Nephron (organoid): Measurements from ENCODE around the gene GNPTAB.
"Not testable (repeated sequence)": the region's sequence is repeated elsewhere in the genome, so short reads cannot be mapped to it uniquely, and the experiment has no call there.

ENCODE experiments used
- H3K27ac Mint-ChIP-seq, 3 experiments: 2 replicates each; pipeline ENCODE4 v1.8.0; 2020; ENCODE audit warnings: mixed read lengths in 3 of 3, mild to moderate bottlenecking in 2 of 3, moderate library complexity in 1 of 3
- H3K27me3 Mint-ChIP-seq: 2 replicates; pipeline ENCODE4 v1.8.0; 2021; ENCODE audit warnings: low read depth, mild to moderate bottlenecking, moderate library complexity, mixed read lengths
- H3K36me3 Mint-ChIP-seq: 2 replicates; pipeline ENCODE4 v1.8.0; 2020; ENCODE audit warnings: low read depth, mixed read lengths
- H3K4me1 Mint-ChIP-seq: 2 replicates; pipeline ENCODE4 v1.8.0; 2020; ENCODE audit warnings: mixed read lengths
- H3K4me3 Mint-ChIP-seq, 3 experiments: 2 replicates each; pipeline ENCODE4 v1.8.0; 2020; ENCODE audit warnings: mild to moderate bottlenecking in 3 of 3, mixed read lengths in 3 of 3, moderate library complexity in 2 of 3
- H3K9me3 Mint-ChIP-seq: 2 replicates; pipeline ENCODE4 v1.8.0; 2020; ENCODE audit warnings: mixed read lengths
- CTCF ChIP-seq, 3 experiments: fragments of 200-600 bp; sonication (generic); IDR thresholded peaks; one replicate each; pipeline ENCODE4 v1.5.0; 2021; ENCODE audit warnings: antibody characterized with exemption in 3 of 3; ENCODE audit not compliant: unreplicated experiment in 3 of 3

Gene GNPTAB

GRCh38 chr12:101859664-101860607, 29.2 kb upstream of the GNPTAB start:
- H3K4me1 Mint-ChIP-seq: peaks cover 13% of the 10 kb centered on the region
- no peaks in the 10 kb centered on the region for H3K36me3 Mint-ChIP-seq
- no peaks in the 10 kb centered on the region for H3K27me3 Mint-ChIP-seq
- H3K9me3 Mint-ChIP-seq: peaks cover 2% of the 10 kb centered on the region
- no peak overlapping the region for H3K4me3 Mint-ChIP-seq
- H3K27ac Mint-ChIP-seq: peak overlapping the region in 1 of 3 experiments; percentile 42
- no peak for TF ChIP-seq CTCF (IDR thresholded peaks at IDR 0.05; ENCODE audit: unreplicated experiment in 3 of 3)

- no peaks in the 10 kb centered on the region for H3K9me3 Mint-ChIP-seq
- H3K27ac Mint-ChIP-seq: no peak overlapping the region
- H3K4me1 Mint-ChIP-seq: peaks cover 15% of the 10 kb centered on the region
- no peak overlapping the region for H3K4me3 Mint-ChIP-seq
- TF ChIP-seq CTCF (IDR thresholded peaks at IDR 0.05; ENCODE audit: unreplicated experiment in 3 of 3): no peak
- no peaks in the 10 kb centered on the region for H3K27me3 Mint-ChIP-seq
- no peaks in the 10 kb centered on the region for H3K36me3 Mint-ChIP-seq
Observed at GRCh38 chr12:101858361-101858760, 27.6 kb upstream of the GNPTAB start.

DNA sequence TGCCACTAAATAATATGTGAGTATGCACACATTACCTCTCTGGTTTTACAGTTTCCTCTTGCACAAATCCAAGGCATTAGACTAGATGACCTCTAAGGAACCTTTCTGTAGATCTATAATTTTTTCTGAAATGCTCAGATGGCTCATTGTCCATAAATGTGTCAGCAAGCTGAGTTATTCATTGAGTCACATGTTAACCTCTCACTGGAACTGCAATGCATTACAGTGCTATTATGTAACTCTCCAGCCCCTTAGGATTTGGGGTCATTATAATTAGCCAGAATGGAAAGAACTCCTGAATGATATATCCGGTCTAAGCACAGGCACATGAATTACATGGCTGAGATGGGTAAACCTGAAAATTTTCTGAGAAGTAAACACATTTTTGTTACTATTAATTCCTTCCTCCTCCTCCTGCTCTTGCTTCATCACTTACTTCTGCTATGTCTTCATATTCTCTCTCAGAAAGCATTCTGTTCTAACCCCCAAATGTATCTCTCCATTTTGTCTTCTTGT, 26.3 kb upstream of the GNPTAB start:
- no peaks in the 10 kb centered on the region for H3K9me3 Mint-ChIP-seq
- TF ChIP-seq CTCF (IDR thresholded peaks at IDR 0.05; ENCODE audit: unreplicated experiment in 3 of 3): no peak
- H3K4me3 Mint-ChIP-seq: no peak overlapping the region
- no peak overlapping the region for H3K27ac Mint-ChIP-seq
- H3K4me1 Mint-ChIP-seq: peaks cover 15% of the 10 kb centered on the region
- no peaks in the 10 kb centered on the region for H3K36me3 Mint-ChIP-seq
- no peaks in the 10 kb centered on the region for H3K27me3 Mint-ChIP-seq

DNA sequence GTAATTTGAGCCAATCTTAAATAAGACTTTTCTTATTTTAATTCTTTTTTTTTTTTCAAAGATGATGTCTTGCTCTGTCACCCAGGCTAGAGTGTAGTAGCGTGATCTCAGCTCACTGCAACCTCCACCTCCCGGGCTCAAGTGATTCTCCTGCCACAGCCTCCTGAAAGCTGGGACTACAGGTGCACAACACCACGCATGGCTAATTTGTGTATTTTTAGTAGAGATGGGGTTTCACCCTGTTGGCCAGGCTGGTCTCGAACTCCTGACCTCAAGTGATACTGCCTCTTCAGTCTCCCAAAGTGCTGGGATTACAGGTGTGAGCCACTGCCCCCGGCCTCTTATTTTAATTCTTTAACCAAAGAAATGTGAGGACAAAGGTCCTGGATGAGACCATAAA, 25.9 kb upstream of the GNPTAB start:
- H3K9me3 Mint-ChIP-seq, H3K4me3 Mint-ChIP-seq: not testable (repeated sequence)

DNA sequence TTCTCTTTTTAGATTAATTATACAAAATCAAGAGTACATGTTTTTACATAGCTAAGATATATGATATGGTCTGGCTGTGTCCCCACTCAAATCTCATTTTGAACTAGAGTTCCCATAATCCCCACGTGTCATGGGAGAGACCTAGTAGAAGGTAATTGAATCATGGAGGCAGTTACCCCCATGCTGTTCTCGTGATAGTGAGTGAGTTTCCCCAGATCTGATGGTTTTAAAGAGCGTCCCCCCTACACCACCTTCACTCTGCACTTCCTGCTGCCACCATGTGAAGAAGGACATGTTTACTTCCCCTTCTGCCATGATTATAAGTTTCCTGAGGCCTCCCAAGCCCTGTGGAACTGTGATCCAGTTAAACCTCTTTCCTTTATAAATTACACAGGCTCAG, 25.2 kb upstream of the GNPTAB start:
- Mint-ChIP-seq H3K4me1 (peaks cover 15% of the 10 kb centered on the region), H3K4me3 (no peak overlapping the region), H3K9me3 (no peaks in the 10 kb centered on the region), H3K36me3 (no peaks in the 10 kb centered on the region), H3K27ac (peak overlapping the region; percentile 58 to 97 (median 94)), H3K27me3 (no peaks in the 10 kb centered on the region)
- TF ChIP-seq CTCF (IDR thresholded peaks at IDR 0.05; ENCODE audit: unreplicated experiment in 3 of 3): no peak

More for the DNA sequence above, 25.9 kb upstream of the GNPTAB start:
- not testable (repeated sequence) for H3K27me3 Mint-ChIP-seq, H3K36me3 Mint-ChIP-seq, H3K27ac Mint-ChIP-seq
- H3K4me1 Mint-ChIP-seq: peaks cover 15% of the 10 kb centered on the region

DNA sequence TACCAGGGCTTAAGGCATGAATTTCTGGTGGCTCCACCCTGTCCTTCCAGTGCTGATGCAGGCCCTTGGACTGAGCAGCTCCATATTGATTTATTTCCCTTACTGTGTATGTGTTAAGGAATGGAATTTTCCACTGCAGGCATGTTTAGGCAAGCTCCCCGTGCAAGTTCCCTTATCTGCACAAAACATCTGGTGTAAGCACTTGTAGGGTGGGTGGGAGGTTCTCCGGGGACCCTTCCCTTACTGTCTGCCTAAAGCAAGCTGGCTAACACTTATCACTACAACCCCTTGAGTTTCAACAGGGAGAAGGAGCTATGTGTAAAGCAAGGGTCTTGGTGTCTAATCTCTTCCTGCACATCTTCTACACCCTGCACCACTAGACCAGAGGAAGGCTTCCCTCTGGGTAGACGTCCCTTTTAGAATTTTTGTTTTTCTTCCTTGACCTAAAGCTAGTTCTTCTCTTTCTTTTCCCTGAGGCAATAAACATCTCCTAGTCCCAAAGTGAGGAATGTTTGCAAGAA, 24.7 kb upstream of the GNPTAB start:
- no peaks in the 10 kb centered on the region for H3K27me3 Mint-ChIP-seq
- no peaks in the 10 kb centered on the region for H3K36me3 Mint-ChIP-seq
- no peak for TF ChIP-seq CTCF (IDR thresholded peaks at IDR 0.05; ENCODE audit: unreplicated experiment in 3 of 3)
- H3K9me3 Mint-ChIP-seq: no peaks in the 10 kb centered on the region
- peak overlapping the region; percentile 58 to 97 (median 94) for H3K27ac Mint-ChIP-seq
- H3K4me1 Mint-ChIP-seq: peaks cover 15% of the 10 kb centered on the region
- no peak overlapping the region for H3K4me3 Mint-ChIP-seq
